Breast epithelium (tissue), 3 donors: Measurements from ENCODE around the gene NUAK1.

Experiments used
- CTCF ChIP-seq, 3 donors: fragments of 450-650 bp; IDR thresholded peaks; one replicate each; pipeline ENCODE4 v1.5.1; 2016 to 2017; ENCODE audit warnings: antibody characterized with exemption in 3 of 3, mild to moderate bottlenecking in 3 of 3, moderate library complexity in 3 of 3
- POLR2A ChIP-seq: fragments of 450-650 bp; IDR thresholded peaks from one replicate; pipeline ENCODE4 v1.6.1; 2016; ENCODE audit warnings: antibody characterized with exemption, mild to moderate bottlenecking, moderate library complexity
- POLR2AphosphoS5 ChIP-seq, 3 donors: sonication (generic); formaldehyde crosslinking; IDR thresholded peaks; one replicate each; pipeline ENCODE4 v1.6.1; 2017; ENCODE audit warnings: antibody characterized with exemption in 3 of 3

DNA sequence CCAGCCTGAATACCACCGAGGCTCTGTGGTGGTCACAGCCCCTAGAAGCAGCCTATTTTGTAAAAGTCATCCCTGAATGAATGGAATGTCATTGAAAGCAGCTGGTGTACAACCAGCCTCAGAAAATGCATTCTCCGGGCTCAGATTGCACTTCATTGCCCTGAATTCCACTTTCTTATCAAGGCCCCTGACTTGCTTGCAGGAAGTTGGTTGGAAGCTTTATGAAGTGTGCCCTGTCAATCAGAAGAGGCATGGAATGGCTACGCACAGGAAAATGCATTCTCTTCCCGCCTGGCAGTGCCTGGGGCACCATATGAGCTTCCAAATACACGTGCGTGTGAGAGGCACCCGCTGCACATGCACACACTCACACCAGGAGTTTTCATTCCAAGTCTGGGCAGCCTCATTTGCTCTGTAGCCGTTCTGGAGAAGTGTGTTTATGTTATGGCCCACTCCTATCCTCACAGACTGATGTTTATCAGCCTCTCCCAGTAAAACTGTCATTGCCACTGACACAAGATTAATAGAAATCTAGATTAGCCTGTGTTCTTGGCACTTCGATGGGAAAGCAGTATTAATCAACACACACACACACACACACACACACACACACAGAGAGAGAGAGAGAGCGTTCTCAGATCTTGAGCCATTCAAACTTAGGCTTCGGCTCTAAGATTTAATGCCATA, 63.9 kb downstream of the NUAK1 start:
- TF ChIP-seq POLR2A: no peak
- no peak for TF ChIP-seq CTCF (IDR thresholded peaks at IDR 0.05)
- no peak for TF ChIP-seq POLR2AphosphoS5 (IDR thresholded peaks at IDR 0.05)
